D341Med (cell line): ENCODE results near the gene NUDCD3.

Source experiments
- DNase-seq: peaks from one replicate; pipeline ENCODE4 v3.0.0; 2012; ENCODE audit warnings: low spot score

The NUDCD3 gene

GRCh38 chr7:44400033-44400511 lies 90.4 kb downstream of the NUDCD3 start:
- no peak for DNase-seq

- peak; percentile 60 for DNase-seq
Observed at GRCh38 chr7:44398953-44399574, 91.4 kb downstream of the NUDCD3 start.

GRCh38 chr7:44398511-44398911 lies 91.9 kb downstream of the NUDCD3 start:
- DNase-seq = no peak

- no peak for DNase-seq
Observed at GRCh38 chr7:44396931-44397545, 93.4 kb downstream of the NUDCD3 start.

- DNase-seq = no peak
Observed at GRCh38 chr7:44396496-44396895, 94.0 kb downstream of the NUDCD3 start.

- DNase-seq = no peak
Observed at GRCh38 chr7:44395067-44395466, 95.4 kb downstream of the NUDCD3 start.

GRCh38 chr7:44394636-44395035 lies 95.8 kb downstream of the NUDCD3 start:
- no peak for DNase-seq

GRCh38 chr7:44394112-44394447 lies 96.4 kb downstream of the NUDCD3 start:
- no peak for DNase-seq

- DNase-seq = no peak
Observed at GRCh38 chr7:44393238-44394111, 97.0 kb downstream of the NUDCD3 start.

- DNase-seq = no peak
Observed at GRCh38 chr7:44392618-44393010, 97.8 kb downstream of the NUDCD3 start.

- DNase-seq = no peak
Observed at GRCh38 chr7:44391746-44392617, 98.5 kb downstream of the NUDCD3 start.

- no peak for DNase-seq
Observed at GRCh38 chr7:44391171-44391570, 99.3 kb downstream of the NUDCD3 start.

GRCh38 chr7:44390701-44391100 lies 99.8 kb downstream of the NUDCD3 start:
- no peak for DNase-seq

- no peak for DNase-seq
Observed at GRCh38 chr7:44388089-44388970, 102.1 kb downstream of the NUDCD3 start.

- no peak for DNase-seq
Observed at GRCh38 chr7:44387389-44387788, 103.1 kb downstream of the NUDCD3 start.

- no peak for DNase-seq
Observed at GRCh38 chr7:44386139-44386913, 104.1 kb downstream of the NUDCD3 start.

GRCh38 chr7:44385434-44386138 lies 104.9 kb downstream of the NUDCD3 start:
- DNase-seq = no peak

- peak; percentile 10 for DNase-seq
Observed at GRCh38 chr7:44384586-44385433, 105.6 kb downstream of the NUDCD3 start.

GRCh38 chr7:44383566-44383965 lies 106.9 kb downstream of the NUDCD3 start:
- peak; percentile 14 for DNase-seq
